ENCODE measurements around the gene EDEM3.
"Not testable (repeated sequence)": the region's sequence is repeated elsewhere in the genome, so short reads cannot be mapped to it uniquely, and the experiment has no call there.

EDEM3 gene

DNA sequence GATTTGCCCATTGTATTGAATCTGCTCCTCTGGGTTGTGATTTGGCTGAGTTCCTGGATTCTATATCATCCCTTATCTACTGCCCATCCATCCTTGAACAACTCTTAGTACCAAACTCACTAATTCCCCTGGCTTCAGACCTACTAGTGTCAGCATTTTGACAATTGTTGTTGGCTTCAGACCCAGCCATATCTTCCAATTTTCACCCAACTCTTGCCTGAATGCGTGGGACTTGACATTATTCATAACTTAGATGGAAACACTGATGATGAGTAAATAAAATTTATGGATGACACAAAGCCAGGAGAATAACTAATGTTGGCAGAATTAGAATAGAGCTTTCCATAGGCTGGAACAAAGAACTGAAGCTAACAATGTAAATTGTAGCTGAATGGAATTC, 27.3 kb upstream of the EDEM3 start:
- H3K9me3 Mint-ChIP-seq = peaks cover 24 to 30% of the 10 kb centered on the region in 2 donors
- ATAC-seq (no peak), DNase-seq (no peak)
- H3K4me3 Mint-ChIP-seq = no peak overlapping the region
- no peaks in the 10 kb centered on the region for H3K27me3 Mint-ChIP-seq
- H3K4me1 Mint-ChIP-seq = no peaks in the 10 kb centered on the region
- H3K27ac Mint-ChIP-seq = no peak overlapping the region

DNA sequence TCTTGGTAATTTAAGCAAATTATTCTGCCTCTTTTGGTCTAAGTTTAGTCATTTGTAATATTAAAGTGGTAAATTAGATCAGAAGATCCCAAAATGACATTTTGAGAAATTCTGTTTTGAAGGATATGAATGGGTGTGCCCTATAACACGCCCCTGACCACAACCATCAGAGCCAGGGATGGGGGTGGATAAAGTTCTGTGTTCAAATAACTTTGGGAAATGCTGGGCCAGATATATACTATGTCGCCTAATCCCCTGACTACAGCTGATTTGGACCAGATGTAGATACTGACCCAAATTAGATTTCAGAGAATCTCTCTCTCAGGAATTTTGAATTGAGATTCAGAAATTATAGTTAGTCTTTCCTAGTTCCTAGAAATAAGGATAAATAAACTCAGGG, 21.2 kb upstream of the EDEM3 start:
- Mint-ChIP-seq H3K27ac (no peak overlapping the region), H3K4me1 (no peaks in the 10 kb centered on the region), H3K4me3 (no peak overlapping the region), H3K9me3 (no peaks in the 10 kb centered on the region), H3K27me3 (peaks cover 6% of the 10 kb centered on the region)
- DNase-seq = no peak
- no peak for ATAC-seq

DNA sequence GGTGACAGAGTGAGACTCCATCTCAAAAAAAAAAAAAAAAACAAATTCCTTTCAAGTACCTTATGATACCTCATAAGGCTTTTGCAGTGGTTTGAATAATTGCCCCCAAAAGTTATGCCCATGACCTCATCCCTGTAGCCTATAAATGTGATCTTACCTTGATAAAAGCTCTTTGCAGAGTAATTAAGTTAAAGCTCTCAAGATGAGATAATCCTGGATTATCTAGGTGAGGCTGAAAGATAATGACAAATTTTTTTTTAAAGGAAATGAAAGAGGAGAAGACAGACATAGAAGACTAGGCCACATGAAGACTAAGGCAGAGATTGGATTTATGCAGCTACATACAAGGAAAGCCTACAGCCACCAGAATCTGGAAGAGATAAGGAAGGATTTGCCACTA, 20.7 kb upstream of the EDEM3 start:
- Mint-ChIP-seq H3K4me3 (no peak overlapping the region), H3K27me3 (peaks cover 6% of the 10 kb centered on the region), H3K4me1 (no peaks in the 10 kb centered on the region), H3K27ac (no peak overlapping the region), H3K9me3 (no peaks in the 10 kb centered on the region)
- ATAC-seq = no peak
- no peak for DNase-seq

DNA sequence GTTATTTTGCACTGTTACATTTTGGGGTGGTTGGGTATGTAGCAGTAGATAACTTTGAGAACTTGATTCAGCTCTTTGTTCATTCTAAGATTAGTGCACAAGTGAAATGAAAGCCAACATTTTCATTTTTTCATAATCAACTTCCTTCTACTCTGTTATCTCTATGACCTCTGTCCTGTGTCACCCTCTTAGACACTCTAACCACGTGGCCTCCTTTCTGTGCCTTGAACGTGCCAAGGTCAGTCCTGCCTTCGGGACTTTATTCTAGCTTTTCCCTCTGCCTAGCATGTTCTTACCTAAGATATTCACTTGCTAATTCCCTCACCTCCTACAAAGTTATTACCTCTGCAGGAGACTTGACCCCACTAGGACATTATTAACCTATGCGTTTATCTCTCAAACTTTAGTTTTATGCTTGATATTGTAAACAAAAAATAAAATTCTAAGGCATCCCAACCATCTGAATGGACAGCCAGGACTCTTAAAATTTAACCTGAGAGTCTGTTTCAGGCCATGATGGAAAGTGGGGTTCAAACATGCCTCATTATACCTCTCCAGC, 19.2 kb upstream of the EDEM3 start:
- ATAC-seq (no peak), DNase-seq (no peak)
- Mint-ChIP-seq H3K27ac (no peak overlapping the region), H3K4me1 (no peaks in the 10 kb centered on the region), H3K27me3 (peaks cover 6% of the 10 kb centered on the region), H3K4me3 (no peak overlapping the region), H3K9me3 (no peaks in the 10 kb centered on the region)

DNA sequence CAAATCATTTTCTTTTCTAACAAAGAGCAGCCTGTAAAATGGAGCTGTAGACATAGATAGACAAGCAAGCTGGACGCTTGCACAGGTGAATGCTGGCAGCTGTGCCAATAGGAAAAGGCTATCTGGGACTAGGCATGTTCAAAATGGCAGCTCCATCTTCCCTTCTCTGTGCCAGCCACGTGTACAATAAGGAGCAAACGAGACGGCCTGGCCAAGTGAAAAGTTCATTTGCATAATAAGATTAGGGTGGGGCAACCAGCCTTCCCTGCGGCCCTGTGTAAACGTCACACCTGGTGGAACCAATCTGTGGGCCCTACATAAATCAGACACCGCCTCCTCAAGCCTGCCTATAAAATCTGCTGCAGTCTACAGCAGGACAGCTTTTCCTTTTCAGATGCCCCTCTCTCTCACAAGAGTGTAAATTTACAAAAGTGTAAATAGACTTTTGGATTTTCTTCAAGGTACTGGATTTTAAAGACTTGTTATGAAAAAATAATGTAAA, 16.6 kb upstream of the EDEM3 start:
- H3K9me3 Mint-ChIP-seq = no peaks in the 10 kb centered on the region
- peaks cover 15% of the 10 kb centered on the region for H3K27me3 Mint-ChIP-seq
- no peaks in the 10 kb centered on the region for H3K4me1 Mint-ChIP-seq
- H3K27ac Mint-ChIP-seq = no peak overlapping the region
- ATAC-seq (no peak), DNase-seq (no peak)
- H3K4me3 Mint-ChIP-seq = no peak overlapping the region

DNA sequence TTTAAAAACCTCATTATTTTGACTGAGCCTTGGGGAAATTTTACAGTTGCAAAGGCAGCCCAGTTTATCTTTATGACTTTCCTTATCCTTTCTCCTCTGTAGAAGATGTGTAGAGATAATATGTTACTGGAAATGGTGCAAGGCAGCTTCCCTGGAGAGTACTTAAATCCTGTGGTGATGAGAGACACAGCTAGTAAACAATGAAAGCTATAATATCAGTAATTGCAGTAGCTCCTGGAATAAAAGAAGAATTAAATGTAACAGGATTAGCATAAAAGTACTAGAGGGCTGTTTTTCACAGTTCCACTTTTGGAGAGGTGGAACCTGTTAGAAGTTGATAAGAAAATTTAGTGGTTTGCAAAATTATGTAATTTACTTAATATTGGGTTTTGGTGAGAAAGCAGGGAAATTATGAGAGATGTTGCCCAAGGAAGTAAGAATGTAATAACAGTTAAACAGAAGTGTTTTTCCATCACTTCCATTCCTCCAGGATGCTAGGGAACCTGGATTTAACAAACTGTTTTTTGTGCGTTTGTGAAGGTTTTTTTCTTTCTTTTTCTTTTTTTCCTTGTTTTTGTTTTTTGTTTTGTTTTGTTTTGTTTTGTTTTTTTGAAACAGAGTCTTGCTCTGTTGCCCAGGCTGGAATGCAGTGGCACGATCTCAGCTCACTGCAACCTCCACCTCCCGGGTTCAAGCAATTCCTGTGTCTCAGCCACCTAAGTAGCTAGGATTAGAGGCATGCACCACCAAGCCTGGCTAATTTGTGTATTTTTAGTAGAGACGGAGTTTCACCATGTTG, 15.7 kb upstream of the EDEM3 start:
- no peak overlapping the region for H3K4me3 Mint-ChIP-seq
- ATAC-seq = no peak
- DNase-seq = no peak
- no peak overlapping the region for H3K27ac Mint-ChIP-seq
- H3K9me3 Mint-ChIP-seq = no peaks in the 10 kb centered on the region
- no peaks in the 10 kb centered on the region for H3K4me1 Mint-ChIP-seq
- H3K27me3 Mint-ChIP-seq = peaks cover 15% of the 10 kb centered on the region

DNA sequence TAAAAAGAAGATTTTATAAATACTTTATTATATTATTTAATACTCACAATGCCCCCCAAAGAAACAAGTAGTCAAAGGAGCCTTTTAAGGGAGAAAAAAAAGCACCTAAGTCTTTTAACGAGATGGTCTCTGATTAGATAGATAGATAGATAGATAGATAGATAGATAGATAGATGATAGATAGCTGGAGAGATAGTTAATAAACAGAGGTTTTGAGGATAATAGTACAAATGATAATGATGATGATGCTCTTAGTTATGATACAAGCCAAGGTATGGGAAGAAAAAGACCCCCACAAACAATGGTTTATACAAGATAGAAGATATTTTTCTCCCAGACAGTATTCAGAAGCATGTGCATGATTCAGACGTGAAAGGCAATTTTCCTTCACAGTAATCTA, 14.6 kb upstream of the EDEM3 start:
- no peak overlapping the region for H3K27ac Mint-ChIP-seq
- H3K9me3 Mint-ChIP-seq = no peaks in the 10 kb centered on the region
- DNase-seq (no peak), ATAC-seq (no peak)
- H3K27me3 Mint-ChIP-seq = peaks cover 15% of the 10 kb centered on the region
- no peak overlapping the region for H3K4me3 Mint-ChIP-seq
- H3K4me1 Mint-ChIP-seq = no peaks in the 10 kb centered on the region

DNA sequence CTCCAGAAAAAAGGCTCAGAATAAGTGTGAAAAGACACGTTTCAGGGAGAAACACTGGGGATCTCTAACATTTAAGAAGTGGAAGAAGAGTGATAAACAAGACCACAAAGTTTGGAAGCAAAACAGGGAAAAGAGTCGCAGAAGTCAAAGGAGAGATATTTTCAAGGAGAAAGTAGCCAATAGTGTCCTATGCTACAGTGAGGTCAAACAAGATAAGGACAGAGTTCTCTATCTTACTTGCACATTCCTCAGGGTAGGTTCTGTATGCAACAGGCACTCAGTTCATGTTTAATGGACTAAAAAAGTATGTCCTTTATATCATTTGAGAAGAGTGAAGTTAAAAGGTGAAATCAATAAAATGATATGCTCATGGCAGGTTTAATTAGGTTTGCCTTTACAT, 13.8 kb upstream of the EDEM3 start:
- ATAC-seq = no peak
- H3K27ac Mint-ChIP-seq = no peak overlapping the region

DNA sequence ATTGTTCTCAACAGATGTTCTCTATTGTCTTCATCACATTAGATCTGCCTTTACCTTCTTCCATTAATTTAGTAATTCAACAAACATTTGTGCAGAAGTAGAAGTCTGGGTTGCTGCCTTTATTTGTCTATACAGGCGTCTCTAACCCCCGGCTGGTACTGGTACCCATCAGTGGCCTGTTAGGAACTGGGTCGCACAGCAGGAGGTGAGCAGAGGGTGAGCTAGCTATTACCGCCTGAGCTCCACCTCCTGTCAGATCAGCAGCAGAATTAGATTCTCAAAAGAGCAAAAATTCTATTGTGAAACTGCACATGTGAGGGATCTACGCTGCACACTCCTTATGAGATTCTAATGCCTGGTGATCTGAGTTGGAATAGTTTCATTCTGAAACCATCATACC, 12.9 kb upstream of the EDEM3 start:
- H3K9me3 Mint-ChIP-seq = peaks cover 0 to 8% of the 10 kb centered on the region in 2 donors
- no peak overlapping the region for H3K4me3 Mint-ChIP-seq
- peaks cover 18% of the 10 kb centered on the region for H3K27me3 Mint-ChIP-seq
- no peak for DNase-seq
- H3K27ac Mint-ChIP-seq = no peak overlapping the region
- no peak for ATAC-seq
- H3K4me1 Mint-ChIP-seq = no peaks in the 10 kb centered on the region

More for the DNA sequence above, 13.8 kb upstream of the EDEM3 start:
- H3K27me3 Mint-ChIP-seq = peaks cover 12% of the 10 kb centered on the region
- no peak overlapping the region for H3K4me3 Mint-ChIP-seq
- no peaks in the 10 kb centered on the region for H3K4me1 Mint-ChIP-seq
- H3K9me3 Mint-ChIP-seq = peaks cover 0 to 5% of the 10 kb centered on the region in 2 donors
- no peak for DNase-seq

DNA sequence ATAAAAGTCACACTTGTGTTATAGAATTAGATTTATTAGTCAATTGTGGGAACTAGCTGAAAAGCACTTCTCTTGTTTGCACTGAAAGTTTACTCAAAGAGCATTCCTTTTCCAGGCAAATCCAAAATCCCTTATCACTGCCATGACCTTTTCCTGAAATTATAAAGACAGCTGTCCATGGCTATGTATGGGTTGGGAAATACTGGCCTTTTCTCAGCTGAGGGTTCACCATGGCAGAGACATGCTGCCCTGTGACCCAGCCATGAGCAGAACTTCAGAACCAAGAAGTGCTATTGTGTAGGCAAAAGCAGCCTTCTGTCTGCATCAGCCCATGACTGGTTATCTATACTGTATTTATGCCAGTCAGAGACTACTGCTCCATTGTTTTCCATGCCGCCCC, 9.8 kb upstream of the EDEM3 start:
- no peak for DNase-seq
- Mint-ChIP-seq H3K4me1 (no peaks in the 10 kb centered on the region), H3K27me3 (peaks cover 18% of the 10 kb centered on the region), H3K9me3 (peaks cover 0 to 8% of the 10 kb centered on the region in 2 donors), H3K27ac (no peak overlapping the region), H3K4me3 (no peak overlapping the region)
- no peak for ATAC-seq

DNA sequence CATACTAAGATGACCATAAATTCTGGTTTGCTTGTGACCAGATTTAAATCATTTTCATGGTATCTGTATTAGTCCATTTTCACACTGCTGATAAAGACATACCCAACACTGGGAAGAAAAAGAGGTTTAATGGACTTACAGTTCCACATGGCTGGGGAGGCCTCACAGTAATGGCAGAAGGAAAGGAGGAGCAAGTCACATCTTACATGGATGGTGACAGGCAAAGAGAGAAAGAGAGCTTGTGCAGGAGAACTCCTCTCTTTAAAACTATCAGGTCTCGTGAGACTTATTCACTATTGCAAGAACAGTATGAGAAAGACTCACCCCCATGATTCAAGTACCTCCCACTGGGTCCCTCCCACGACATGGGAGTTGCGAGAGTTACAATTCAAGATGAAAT, 8.9 kb upstream of the EDEM3 start:
- not testable (repeated sequence) for H3K9me3 Mint-ChIP-seq, H3K4me3 Mint-ChIP-seq, DNase-seq, H3K4me1 Mint-ChIP-seq, H3K27ac Mint-ChIP-seq, ATAC-seq
- H3K27me3 Mint-ChIP-seq = peaks cover 18% of the 10 kb centered on the region

DNA sequence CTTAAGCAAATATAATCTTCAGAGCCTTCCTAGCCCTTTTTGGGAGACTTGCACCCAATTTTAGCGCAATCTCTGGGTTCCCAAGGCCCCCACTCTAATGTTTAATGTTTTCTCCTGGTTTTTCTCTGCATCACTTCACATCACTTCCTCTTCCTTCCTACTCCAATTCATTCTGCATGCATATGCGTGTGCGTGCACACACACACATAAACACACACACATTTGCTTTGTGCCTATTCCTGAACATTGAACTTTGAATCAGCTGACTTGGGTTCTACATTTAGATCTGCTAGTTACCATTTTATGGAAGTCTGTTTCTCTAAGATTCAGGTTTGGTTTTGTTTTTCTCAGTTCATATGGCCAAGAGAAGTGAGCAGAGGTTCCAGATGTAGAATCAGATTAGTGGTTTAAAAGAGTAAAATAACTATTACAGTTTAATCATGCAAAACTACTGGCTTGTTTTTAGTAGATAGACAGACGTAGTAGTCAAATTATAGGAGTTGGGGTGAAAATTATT, 7.4 kb upstream of the EDEM3 start:
- H3K4me1 Mint-ChIP-seq = no peaks in the 10 kb centered on the region
- no peak for ATAC-seq
- H3K4me3 Mint-ChIP-seq = no peak overlapping the region
- no peak for DNase-seq
- H3K27me3 Mint-ChIP-seq = peaks cover 15% of the 10 kb centered on the region
- no peak overlapping the region for H3K27ac Mint-ChIP-seq
- peaks cover 0 to 8% of the 10 kb centered on the region in 2 donors for H3K9me3 Mint-ChIP-seq

DNA sequence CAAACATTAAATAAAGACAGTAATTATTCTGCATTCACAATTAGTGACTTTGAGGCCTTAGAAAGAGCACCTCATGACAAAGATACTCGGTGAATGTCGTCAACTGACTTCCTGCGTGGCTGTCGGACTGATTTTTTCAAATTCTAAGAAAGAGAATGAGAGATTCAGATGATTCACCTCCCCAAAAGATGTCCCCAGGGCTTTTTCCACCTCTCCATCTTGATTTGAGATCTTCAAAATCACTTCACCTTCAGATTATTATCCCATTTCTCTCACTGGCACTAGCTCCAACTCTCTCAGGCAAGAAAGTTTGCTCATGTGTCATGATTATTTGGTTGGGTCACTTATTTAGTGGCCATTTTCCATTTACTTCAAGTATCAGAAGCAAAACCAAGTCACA, 5.0 kb upstream of the EDEM3 start:
- Mint-ChIP-seq H3K9me3 (peaks cover 0 to 8% of the 10 kb centered on the region in 2 donors), H3K4me1 (peaks cover 14% of the 10 kb centered on the region), H3K27me3 (peaks cover 23% of the 10 kb centered on the region), H3K4me3 (no peak overlapping the region), H3K27ac (no peak overlapping the region)
- ATAC-seq = no peak
- no peak for DNase-seq

DNA sequence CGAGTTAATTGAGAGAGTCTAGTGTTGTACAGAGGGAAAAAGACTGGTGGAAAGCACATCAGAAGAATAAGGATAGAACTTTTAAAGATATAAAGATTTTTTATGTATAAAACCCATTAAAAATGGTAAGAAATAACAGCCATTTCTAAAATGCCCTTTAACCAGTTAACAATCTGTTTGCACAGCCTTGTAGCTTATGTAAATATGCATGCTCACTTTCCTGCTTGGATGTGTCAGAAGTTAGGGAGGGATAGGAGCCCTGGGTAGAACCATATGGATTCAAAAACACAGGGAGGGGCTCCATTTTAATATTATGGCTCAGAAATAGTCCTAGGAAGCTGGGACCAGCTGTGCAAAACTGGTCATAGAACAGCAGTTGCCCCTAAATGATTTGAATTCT, 4.5 kb upstream of the EDEM3 start:
- H3K4me1 Mint-ChIP-seq = peaks cover 14% of the 10 kb centered on the region
- DNase-seq (no peak), ATAC-seq (no peak)
- H3K4me3 Mint-ChIP-seq = no peak overlapping the region
- no peak overlapping the region for H3K27ac Mint-ChIP-seq
- H3K27me3 Mint-ChIP-seq = peaks cover 23% of the 10 kb centered on the region
- H3K9me3 Mint-ChIP-seq = peaks cover 0 to 8% of the 10 kb centered on the region in 2 donors

DNA sequence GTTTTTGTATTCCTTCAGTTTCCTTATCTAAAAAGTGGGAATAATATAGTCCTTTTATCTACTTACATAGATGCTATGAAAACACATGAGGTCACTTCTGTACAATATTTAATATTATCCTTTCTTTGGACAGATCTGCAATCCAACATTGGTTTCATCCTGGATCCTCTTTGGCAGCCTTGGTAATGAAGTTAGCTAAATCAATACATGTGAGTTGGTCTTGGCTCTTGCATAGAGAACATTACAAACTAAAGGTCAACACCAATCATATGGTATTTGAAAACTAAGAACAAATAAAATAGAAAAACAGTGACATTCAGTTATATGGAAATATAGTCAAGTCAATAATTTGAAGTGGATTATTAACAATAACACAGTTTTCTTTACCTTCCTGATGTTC, 3.2 kb upstream of the EDEM3 start:
- Mint-ChIP-seq H3K4me3 (no peak overlapping the region), H3K27me3 (peaks cover 16% of the 10 kb centered on the region), H3K27ac (no peak overlapping the region), H3K9me3 (no peaks in the 10 kb centered on the region), H3K4me1 (peaks cover 25% of the 10 kb centered on the region)
- DNase-seq (no peak), ATAC-seq (no peak)

DNA sequence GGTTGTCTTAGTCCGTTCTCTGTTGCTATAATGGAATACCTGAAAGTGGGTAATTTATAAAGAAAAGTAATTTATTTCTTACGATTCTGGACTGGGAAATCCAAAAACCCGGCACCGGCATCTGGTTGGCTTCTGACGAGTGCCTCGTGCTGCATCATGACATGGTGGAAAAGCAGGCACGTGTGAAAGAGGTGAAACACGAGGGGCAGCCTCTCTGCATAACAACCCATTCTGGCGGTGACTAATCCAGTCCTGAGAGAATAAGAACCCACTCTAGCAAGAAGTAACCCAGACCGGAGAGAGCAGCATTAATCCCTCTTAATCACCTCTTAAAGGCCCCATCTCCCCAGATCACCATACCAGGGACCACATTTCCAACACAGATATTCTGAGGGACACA, 2.7 kb upstream of the EDEM3 start:
- Mint-ChIP-seq H3K4me3 (no peak overlapping the region), H3K27me3 (peaks cover 15% of the 10 kb centered on the region), H3K9me3 (no peaks in the 10 kb centered on the region)

More for the DNA sequence above, 2.7 kb upstream of the EDEM3 start:
- ATAC-seq (no peak), DNase-seq (no peak)
- no peak overlapping the region for H3K27ac Mint-ChIP-seq
- peaks cover 28% of the 10 kb centered on the region for H3K4me1 Mint-ChIP-seq
